ENCODE measurements around the gene SESN1.

DNA sequence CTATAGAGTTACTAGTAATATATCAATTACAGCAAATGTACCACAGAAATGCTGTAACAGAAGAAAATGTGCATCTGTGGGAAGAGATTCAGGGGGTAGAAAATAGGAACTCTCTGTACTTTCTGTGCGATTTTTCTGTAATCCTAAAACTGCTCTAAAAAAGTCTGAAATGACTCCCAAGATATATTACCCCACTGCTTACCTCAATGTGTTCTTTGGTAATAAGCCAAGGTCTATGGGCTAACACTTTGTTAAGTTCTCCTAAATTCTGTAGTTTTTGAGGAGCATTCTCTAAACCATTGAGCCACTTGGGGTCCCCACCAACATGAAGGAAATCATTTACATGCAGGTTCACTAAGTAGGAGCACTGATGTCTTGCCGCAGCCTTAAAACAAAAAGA lies 94.4 kb downstream of the SESN1 start:
- TF ChIP-seq, protein P1, sequence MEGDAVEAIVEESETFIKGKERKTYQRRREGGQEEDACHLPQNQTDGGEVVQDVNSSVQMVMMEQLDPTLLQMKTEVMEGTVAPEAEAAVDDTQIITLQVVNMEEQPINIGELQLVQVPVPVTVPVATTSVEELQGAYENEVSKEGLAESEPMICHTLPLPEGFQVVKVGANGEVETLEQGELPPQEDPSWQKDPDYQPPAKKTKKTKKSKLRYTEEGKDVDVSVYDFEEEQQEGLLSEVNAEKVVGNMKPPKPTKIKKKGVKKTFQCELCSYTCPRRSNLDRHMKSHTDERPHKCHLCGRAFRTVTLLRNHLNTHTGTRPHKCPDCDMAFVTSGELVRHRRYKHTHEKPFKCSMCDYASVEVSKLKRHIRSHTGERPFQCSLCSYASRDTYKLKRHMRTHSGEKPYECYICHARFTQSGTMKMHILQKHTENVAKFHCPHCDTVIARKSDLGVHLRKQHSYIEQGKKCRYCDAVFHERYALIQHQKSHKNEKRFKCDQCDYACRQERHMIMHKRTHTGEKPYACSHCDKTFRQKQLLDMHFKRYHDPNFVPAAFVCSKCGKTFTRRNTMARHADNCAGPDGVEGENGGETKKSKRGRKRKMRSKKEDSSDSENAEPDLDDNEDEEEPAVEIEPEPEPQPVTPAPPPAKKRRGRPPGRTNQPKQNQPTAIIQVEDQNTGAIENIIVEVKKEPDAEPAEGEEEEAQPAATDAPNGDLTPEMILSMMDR (IDR thresholded peaks at IDR 0.05): no peak
- TF ChIP-seq POLR2A (IDR thresholded peaks at IDR 0.05): no peak

Data from Peyer's patch (tissue), 4 donors.